Stimulated activated CD8-positive, alpha-beta memory T cell treated with anti-CD3 and anti-CD28 coated beads, Interleukin-15, amount 100 ng/mL, for 24 hours (primary cell): ENCODE results near the gene ABTB1.
"Not testable (repeated sequence)": the region's sequence is repeated elsewhere in the genome, so short reads cannot be mapped to it uniquely, and the experiment has no call there.

Source experiments
- DNase-seq: peaks from one replicate; pipeline ENCODE4 v3.0.0-alpha.2; 2020; ENCODE audit warnings: low read depth

The ABTB1 gene

DNA sequence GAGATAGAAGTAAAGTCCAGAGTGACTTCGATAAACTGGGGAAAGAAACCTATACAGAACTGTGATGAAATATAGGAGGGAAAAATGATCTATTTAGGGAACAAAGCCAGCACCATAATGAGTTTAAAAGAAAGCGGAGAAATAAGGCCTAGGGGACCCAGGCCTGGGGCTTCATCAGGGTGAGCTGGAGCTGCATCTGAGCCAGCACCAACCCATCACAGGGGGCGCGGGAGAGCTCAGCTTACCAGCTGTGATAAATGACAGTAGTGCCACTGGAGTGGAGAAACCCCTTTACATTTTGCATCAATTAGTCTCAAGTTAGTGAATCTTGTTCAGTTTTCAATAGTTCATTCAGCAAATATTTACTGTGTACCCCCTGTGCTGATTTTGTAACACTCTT is 22.5 kb upstream of the ABTB1 start:
- no peak for DNase-seq

DNA sequence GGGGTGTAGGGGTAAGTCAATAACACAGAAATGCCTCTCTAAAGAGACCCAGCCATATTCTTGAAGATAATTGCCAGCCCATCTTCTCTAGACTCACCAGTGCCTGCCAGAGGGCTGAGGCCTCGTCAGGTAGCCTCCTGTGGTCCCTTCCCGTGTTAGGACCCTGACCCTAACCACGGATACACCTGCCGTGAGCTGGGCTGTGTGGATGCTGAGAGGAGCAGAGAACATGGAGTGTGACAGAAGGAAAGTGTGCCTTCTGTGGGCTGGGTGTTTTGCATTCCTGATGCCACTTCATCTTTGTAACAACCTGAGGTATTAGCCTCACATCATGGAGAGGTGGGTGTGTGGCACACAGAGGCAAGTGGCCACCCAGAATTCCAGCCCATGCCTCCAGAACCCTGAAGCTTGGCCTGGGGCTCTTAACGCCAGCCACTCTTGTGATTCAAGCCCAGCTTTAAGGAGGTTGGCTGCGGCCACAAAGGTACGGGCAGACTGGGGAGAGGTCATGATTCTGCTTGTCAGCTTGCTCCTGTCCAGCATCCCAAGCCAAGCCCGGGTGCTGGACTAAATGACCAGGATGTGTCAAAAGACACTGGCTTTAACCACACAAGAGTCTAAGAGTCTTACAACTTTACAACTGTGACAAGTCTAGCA is 21.1 kb upstream of the ABTB1 start:
- no peak for DNase-seq

DNA sequence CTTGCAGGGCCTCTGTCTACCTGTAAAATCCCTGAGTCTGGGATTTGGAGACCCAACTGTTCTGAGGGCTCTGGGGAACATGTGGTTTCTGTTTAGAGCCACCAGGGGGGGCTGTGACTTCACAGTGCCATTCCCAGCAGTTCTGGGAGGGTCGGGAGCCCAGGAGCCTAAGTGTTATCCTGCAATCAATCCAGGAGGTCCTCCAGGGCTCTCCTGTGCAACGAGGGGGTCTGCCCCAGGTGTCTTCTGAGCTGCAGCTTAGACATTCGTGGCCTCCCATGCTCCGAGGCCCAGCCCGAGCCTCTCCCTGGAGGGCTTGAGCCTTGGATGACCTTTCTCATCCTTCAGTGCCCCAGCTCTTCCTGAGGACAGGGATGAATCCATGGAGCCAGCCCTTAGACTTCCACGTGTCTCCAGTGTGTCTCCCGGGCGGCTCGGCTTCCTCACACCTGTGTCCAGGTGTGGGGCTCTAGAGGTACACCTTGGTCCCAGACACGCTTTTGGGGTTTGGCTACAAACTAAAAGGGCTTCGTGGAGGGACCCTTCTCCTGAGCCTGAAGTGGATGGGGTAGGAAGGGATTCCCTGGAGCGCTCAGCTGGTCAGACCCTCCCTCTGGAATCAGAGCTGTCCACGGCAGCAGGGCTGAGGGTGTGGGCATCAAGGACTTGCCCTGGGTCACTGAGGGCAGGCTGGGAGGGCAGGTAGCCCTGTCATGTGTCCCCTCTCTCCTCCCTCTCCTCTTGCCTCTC is 20.3 kb upstream of the ABTB1 start:
- no peak for DNase-seq

DNA sequence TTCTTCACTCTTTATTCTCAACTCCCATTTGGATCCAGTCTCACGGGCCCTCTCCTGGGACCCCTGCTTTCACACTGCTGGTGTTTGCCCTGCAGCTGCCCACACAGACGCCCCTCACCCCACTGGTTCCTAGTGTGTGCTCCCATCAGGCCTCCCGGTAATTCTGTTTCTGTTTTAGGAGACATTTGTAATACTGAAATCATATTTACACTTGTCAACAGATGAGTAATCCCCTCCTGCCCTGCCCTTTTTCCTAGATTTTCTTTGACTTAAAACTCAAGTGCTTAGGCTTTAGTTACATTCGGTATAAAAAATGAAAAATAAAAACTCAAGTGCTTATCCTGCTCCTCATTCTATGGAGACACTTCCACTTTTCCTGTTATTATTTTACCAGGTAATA is 18.4 kb upstream of the ABTB1 start:
- no peak for DNase-seq

DNA sequence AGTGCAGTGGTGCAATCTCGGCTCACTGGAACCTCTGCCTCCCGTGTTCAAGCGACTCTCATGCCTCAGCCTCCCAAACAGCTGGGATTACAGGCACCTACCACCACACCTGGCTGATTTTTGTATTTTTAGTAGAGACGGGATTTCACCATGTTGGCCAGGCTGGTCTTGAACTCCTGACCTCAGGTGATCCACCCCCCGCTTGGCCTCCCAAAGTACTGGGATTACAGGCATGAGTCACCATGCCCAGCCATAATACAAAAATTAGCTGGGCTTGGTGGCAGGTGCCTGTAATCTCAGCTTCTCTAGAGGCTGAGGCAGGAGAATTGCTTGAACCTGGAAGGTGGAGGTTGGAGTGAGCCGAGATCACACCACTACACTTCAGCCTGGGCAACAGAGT is 17.8 kb upstream of the ABTB1 start:
- not testable (repeated sequence) for DNase-seq

DNA sequence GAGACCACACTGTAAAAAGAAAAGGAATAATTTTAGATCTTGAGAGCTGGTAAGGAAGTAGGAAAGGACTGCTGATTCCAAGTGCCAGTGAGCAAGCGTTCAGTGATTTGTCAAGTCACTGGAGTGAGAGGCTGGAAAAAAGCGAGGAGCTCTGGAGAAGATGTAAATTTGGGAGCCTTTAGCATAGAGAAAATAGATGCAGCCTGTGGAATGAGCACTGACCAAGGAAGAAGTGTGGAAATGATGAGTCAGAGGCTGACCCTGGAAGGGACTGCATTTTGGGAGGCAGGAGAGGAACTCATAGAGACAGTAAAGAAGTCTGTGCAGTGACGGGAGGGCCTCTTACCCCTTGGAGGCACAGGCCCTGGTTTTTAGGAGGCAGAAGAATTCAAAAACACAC is 17.1 kb upstream of the ABTB1 start:
- no peak for DNase-seq

DNA sequence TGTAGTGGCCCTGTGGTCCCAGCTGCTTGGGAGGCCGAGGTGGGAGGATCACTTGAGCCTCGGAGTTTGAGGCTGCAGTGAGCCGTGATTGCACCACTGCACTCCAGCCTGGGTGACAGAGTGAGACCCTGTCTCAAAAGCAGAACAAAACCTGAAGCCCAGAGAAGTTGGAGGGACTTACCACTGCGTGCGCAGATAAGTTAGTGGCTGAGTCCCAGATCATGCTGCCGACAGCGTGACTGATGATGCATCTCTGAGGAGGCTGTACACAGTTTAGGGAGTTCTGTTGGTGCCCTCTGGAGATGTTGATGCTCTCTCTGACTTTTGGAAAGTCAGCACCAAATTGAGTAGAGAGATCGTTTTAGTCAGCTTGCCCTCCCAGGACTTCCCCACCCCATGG is 15.8 kb upstream of the ABTB1 start:
- DNase-seq, result no peak

DNA sequence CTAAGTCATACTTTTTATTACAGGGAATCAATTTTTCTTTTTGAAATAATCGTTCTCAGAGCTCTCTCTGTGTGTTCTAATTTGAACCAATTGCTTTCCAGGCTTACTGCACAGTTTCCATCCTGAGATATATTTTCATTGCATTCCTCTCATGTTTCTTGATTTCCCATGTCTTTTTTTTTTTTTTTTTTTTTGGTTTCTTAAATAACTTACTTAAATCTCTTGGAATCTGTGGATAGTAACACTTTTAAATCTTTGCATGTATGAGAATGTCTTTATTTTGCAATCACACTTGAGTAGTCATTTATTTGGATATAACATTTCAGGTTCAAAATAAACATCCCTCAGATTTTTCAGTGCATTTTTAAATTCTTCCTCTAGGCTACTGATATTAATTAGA is 14.5 kb upstream of the ABTB1 start:
- DNase-seq, result no peak

DNA sequence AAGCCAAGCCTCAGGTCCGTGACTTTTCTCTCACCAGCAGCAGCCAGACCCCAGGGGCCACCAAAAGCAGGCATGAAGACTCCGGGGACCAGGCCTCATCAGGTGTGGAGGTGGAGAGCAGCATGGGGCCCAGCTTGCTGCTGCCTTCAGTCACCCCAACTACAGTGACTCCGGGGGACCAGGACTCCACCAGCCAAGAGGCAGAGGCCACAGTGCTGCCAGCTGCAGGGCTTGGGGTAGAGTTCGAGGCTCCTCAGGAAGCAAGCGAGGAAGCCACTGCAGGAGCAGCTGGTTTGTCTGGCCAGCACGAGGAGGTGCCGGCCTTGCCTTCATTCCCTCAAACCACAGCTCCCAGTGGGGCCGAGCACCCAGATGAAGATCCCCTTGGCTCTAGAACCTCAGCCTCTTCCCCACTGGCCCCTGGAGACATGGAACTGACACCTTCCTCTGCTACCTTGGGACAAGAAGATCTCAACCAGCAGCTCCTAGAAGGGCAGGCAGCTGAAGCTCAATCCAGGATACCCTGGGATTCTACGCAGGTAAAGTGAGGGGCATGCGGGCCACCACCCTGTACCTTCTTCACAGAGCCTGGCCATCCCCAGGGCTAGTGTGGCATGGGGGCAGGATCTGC is 12.0 kb upstream of the ABTB1 start:
- no peak for DNase-seq

DNA sequence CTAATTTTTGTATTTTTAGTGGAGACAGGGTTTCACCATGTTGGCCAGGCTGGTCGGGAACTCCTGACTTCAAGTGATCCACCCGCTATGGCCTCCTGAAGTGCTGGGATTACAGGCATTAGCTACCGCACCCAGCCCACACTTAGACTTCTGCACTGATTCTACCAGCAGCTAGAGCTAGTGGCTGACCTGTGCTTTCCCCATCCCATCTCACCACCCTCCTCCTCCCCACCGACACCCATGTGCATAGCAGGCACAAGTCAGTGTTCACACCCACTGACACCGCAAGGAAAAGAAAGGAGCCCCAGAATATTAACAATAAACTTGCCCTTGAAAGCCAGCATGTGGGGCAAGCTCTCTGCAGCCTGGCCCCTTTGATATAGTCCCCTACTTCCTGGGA is 11.2 kb upstream of the ABTB1 start:
- DNase-seq, result no peak

DNA sequence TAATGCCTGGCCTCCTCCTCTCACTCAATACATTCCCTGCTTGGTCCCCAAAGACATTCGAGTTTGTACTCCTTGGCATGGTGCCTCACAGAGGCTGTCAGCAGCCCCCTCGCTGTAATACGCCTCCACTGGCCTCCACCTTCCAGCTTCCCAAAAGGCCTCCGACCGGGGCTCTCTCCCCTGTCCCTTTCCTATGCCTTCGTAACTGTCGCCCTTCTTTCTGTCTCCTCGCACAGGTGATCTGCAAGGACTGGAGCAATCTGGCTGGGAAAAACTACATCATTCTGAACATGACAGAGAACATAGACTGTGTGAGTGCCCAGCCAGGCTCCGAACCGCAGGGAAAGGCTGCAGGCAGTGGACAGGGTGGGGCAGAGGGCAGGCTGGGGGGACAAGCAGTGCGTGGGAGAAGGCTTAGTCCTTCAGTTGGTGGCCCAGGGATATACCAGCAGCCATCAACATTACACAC is 10.7 kb upstream of the ABTB1 start:
- DNase-seq, result no peak

DNA sequence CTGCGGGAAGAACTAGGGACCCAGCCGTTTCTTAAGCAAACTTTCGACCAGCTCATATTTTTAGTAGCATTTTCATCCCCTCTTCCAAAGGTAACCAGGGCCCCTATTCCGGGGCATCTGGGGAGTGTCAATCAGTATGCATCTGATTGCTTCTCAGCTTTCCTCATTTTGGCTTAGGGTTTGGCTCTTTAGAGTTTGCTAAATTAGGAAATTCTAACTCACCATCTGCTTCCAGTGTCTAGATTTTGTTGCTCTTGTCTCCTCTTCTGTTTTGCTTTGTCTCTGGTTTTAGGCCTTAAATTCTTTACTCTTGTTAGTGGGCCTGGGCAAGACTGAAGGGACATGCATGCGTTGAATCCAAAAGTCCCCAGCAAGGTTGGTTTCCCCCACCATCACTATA is 9.6 kb upstream of the ABTB1 start:
- DNase-seq, result no peak

DNA sequence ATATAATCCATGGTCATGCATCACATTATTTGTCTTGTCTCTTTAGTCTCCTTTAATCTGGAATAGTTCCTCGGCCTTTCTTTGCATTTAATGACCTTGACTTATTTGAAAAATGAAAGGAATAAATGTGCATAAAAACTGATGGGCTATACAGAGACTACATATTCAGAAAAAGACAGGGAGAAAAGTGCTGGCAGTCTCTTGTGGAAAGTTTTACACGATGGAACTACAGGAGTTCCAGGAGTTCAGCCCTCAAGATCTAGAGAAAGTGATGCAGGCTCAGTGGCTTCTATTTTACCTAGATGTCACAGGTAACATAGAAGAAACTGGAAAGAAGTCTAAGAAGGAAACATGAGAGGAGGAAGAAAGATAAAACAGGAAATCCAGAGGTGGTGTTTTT is 7.6 kb upstream of the ABTB1 start:
- no peak for DNase-seq

DNA sequence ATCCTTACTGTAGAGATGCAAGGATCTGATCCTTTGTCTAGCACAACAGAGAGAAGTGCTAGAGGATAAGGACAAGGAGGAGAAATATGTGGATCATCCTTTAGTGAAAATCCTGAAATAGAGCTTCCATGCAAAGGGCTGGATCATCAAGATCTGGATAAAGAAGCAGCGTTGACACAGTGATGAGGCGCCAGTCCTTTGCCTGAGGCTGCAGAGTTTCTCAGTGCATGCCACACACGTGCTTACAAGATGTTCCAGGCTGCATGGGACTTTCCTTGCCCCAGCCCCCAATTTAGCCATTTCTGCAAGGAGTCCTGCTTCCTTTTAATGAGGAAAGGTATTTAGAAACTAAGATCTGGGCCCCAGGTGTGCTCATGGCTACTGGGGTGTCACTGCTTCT is 7.2 kb upstream of the ABTB1 start:
- no peak for DNase-seq

DNA sequence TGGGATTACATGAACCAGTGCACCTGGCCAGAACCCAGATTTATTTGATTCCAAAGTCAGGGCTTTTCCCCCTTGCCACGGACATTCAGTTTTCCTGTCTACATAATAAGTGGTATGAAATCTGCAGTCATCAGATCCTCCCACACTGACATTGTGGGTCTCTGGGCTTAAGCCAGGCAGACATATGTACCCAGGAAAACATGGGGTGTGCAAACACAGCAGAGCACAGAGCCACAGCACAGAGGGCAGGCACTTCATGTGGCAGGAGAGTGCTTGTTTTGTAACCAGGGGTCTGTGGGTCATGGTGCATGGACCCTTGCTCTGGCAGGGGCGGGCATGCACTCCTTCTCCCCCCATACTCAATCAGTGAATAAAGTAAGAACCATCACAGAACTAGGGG is 6.1 kb upstream of the ABTB1 start:
- no peak for DNase-seq

DNA sequence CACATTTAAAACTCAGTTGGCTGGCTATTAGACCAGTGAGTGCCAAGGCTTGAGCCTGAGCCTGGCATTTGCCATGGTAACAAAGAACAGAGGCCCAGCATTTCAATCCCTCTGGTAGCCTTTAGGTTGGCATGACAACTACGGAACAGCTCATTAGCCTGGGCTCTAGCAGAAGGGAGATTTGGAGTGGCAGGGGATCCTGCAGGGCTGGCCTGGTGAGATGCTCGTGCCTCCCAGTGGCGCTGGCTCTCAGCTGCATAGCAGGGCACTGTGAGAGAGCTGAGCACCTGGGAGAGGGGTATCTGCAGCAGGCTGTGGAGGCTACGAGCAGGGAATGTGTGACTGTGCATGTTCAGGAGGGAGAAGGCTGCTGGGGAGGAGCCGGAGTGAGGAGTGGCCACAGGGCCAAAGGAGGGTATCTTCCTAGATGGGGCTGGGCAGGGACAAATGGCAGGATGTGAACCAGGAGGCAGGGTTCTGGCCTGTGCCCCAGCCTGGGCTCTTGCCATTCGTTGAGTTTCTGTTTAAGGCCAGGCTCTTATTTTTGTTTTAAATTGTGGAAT is 5.6 kb upstream of the ABTB1 start:
- DNase-seq, result no peak

DNA sequence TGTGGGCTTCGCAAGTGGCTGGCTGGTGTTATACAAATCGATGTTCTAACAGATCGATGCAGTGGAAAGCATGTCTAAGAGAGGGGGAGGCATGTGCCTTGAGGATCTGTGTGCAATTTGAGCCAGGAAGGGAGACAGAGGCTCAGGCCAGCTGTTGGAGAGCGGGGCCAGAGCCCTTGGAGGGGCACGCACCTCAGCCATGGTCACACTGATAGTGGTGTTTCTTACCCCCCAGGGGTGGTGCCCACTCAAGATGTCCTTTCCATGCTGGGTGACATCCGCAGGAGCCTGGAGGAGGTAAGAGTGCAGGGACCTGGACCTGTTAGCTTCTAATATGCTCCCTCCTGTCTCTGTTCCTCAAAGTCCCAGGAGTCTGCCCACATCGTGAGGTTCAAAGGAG is 3.8 kb upstream of the ABTB1 start:
- no peak for DNase-seq

DNA sequence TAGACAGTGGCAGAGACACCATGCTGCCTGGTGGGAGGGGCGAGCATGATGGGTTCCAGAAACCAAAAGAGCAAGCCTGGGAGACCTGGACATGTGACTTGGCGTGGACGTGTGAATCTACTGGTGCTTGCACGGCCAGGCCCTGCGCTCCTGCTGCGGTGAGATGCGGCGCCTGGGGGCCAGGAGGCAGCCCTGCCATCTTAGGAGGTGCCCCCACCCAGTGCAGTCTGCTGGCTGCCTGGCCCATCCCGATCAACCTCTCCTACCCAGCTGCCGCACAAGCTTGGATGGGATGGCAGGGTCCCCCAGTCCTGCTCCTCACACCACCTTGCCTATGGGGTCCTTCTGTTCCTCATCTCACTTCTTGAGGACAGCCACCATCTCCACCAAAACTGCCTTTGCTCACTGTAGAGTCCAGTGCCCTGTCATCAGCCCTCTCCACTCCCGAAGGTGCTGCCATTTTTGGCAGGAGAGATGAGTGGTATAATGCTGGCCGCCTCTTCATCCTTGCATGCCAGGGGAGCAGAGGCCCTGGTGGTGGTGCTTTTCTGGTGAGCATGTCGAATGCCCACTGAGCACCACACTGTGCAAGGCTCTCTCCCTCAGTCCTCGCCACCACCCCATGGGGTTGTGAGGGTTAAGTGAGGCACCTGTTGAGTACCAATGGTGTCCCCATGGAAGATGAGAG is 3.1 kb upstream of the ABTB1 start:
- no peak for DNase-seq

DNA sequence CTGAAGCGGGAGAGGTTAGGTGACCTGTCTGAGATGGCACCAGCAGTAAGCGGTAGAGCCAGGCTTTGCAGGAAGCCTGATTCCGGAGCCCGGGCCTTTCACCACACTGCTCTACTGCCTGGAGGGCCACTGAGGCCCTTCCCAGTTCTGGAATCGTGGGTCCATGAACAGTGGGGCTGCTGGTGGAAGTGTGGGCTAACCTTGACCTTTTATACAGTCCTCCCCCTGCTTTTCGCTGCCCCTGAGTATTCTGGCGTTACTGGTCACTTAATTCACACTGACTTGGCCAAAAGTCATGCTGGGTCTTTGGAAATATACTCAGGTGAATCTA is 2.6 kb upstream of the ABTB1 start:
- no peak for DNase-seq

DNA sequence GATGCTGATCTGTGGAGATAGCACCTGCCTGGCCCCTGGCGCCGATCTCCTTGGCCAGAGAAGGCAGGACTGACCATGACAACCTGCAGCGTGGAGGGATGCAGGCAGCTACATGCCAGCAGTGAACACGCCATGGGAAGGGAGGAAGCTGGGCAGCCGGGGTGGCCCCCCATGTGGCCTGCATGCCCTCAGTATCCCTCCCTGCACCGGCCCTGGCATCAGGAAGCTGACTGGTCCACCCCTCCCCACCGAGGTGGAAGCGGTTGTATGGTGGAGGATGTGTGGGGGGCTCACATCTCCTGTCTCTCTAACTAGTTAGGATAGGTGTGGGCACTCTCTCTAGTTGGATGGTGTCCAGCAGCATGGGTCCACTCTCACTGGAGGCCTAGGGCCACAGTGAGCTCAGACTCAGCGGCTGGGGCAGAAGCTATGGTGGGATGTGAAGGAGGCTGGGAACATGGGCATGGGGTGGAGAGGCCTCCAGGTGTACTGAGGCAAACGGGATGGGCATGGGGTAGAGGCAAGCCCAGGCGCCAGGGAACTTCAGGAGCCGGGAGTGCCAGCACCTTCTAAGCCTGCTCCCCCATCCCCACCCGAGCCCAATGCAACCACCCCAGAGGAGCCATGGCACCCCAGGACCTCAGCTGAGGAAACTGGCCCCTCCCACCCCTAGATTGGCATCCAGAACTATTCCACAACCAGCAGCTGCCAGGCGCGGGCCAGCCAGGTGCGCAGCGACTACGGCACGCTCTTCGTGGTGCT is 1.8 kb upstream of the ABTB1 start:
- no peak for DNase-seq

DNA sequence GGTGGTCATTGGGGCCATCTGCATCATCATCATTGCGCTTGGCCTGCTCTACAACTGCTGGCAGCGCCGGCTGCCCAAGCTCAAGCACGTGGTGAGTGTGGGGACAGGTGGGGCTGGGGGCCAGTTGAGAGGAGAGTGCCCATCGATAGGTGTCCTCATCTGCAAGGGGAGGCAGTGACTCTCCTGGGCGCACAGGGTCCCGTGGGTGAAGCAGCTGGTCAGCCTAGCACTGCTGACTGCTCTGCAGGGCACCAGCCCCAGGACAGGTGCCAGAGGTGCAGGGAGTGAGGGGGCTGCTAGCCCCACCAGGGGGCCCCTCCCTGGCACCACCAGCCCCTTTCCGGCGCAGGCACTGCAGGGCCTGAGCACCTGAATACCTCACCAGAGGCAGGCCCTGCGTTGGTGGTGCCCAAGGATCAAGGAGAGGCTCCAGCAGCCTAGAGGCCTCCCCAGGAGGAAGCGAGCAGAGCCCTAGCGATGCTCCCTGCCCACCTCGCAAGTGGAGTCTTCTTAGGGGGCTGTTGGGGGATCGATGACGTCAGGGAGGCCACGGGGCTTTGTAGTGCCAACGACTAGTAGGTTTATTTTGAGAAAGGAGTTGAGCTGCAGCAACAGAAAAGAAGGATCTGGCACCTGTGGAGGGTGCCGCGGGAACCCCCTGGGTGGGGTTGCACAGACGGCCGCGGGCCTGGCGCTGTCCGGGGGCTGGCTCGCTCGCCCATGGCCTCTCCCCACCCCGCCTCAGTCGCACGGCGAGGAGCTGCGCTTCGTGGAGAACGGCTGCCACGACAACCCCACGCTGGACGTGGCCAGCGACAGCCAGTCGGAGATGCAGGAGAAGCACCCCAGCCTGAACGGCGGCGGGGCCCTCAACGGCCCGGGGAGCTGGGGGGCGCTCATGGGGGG is 976 bp upstream of the ABTB1 start:
- DNase-seq, result no peak
